ENCODE measurements around the gene SLC16A3.

SLC16A3 gene

GRCh38 chr17:82230609-82231311 is 1.9 kb downstream of the SLC16A3 start:
- TF ChIP-seq INSM2 (tag by site-specific recombination; IDR thresholded peaks at IDR 0.05) (no peak), KLF1 (tag by site-specific recombination; IDR thresholded peaks at IDR 0.05) (peak; percentile 72), ZNF274 (IDR thresholded peaks at IDR 0.05; ENCODE audit: low read length) (no peak), ZNF274 (tag by site-specific recombination; IDR thresholded peaks at IDR 0.05; ENCODE audit: borderline replicate concordance) (no peak), KLF10 (tag by site-specific recombination; IDR thresholded peaks at IDR 0.05) (0 out of 2 replicates have a peak, but pooled peaks have one; percentile 15), ZNF10 (tag by site-specific recombination; IDR thresholded peaks at IDR 0.05) (peak; percentile 64), PBX3 (CRISPR knock-in tag; IDR thresholded peaks at IDR 0.05) (no peak)
- Histone ChIP-seq H3K36me3 (ENCODE audit: control insufficient read depth in 2 of 2, insufficient read depth in 1 of 2, low read length in 2 of 2) (no peaks in the 10 kb centered on the region), H3K4me3 (ENCODE audit: low read depth, low read length) (no peak overlapping the region), H3K9me3 (ENCODE audit: control insufficient read depth, insufficient read depth, low read depth, low read length) (no peaks in the 10 kb centered on the region), H3K4me1 (ENCODE audit: control insufficient read depth, insufficient read depth, low read length) (no peaks in the 10 kb centered on the region), H3K27ac (ENCODE audit: extremely low read depth, low read depth, low read length) (no peak overlapping the region)
- ChIA-PET POLR2A (no interaction called here), CTCF (interaction anchor here (0.8 kb wide), 1 partner anchor 179 kb away, joined by 4 read pairs; no protein-coding TSS in a partner anchor)

- Histone ChIP-seq H3K36me3 (ENCODE audit: control insufficient read depth in 2 of 2, insufficient read depth in 1 of 2, low read length in 2 of 2) (no peaks in the 10 kb centered on the region), H3K9me3 (ENCODE audit: control insufficient read depth, insufficient read depth, low read depth, low read length) (no peaks in the 10 kb centered on the region), H3K27ac (ENCODE audit: extremely low read depth, low read depth, low read length) (no peak overlapping the region), H3K4me3 (ENCODE audit: low read depth, low read length) (no peak overlapping the region), H3K4me1 (ENCODE audit: control insufficient read depth, insufficient read depth, low read length) (0 out of 2 replicates have a peak, but pooled peaks cover 2% of the 10 kb centered on the region)
- CTCF ChIA-PET: interaction anchor here (0.6 kb wide), 1 partner anchor 124 kb away, joined by 3 read pairs; no protein-coding TSS in a partner anchor
- POLR2A ChIA-PET: no interaction called here
- TF ChIP-seq ZNF830 (tag by site-specific recombination; IDR thresholded peaks at IDR 0.05; ENCODE audit: low read depth) (no peak), ZFP69B (tag by site-specific recombination; IDR thresholded peaks at IDR 0.05) (no peak), PRDM4 (tag by site-specific recombination; IDR thresholded peaks at IDR 0.05) (no peak), PATZ1 (tag by site-specific recombination; IDR thresholded peaks at IDR 0.05) (peak; percentile 14; the same call in 1 of the 2 replicates), ZNF114 (tag by site-specific recombination; IDR thresholded peaks at IDR 0.05) (no peak), ZNF704 (tag by site-specific recombination; IDR thresholded peaks at IDR 0.05) (no peak), SALL2 (tag by site-specific recombination; IDR thresholded peaks at IDR 0.05; ENCODE audit: borderline replicate concordance) (no peak), ZSCAN18 (tag by site-specific recombination; IDR thresholded peaks at IDR 0.05) (no peak), FEZF1 (tag by site-specific recombination; IDR thresholded peaks at IDR 0.05) (no peak)
Measured at GRCh38 chr17:82231312-82231561, 2.4 kb downstream of the SLC16A3 start.

Data from HEK293 (cell line).